ENCODE measurements around the gene VWA2. TPM values are rescaled to one million over a fixed set of nuclear protein-coding genes. Genes with fewer than 3 reads are reported as not detected.

Gene VWA2
- total and polyA plus RNA-seq, 2 of the 4 experiments (the other 2 are of a cell fraction): not detected

- Histone ChIP-seq H3K9me3 (ENCODE audit: control insufficient read depth, insufficient read depth, low read length) (peaks cover 12% of the 10 kb centered on the region), H2AK5ac (ENCODE audit: low read depth, low read length) (no peak overlapping the region), H3K4me1 (ENCODE audit: control insufficient read depth, insufficient read depth, low read length) (no peaks in the 10 kb centered on the region), H4K20me1 (ENCODE audit: insufficient read depth, low read length) (no peaks in the 10 kb centered on the region; the same call in 1 of the 2 replicates), H3K36me3 (ENCODE audit: control insufficient read depth, insufficient read depth, low read length) (no peaks in the 10 kb centered on the region), H2BK5ac (ENCODE audit: low read depth, low read length, poor library complexity, severe bottlenecking) (no peak overlapping the region), H3K4me2 (ENCODE audit: low read depth, low read length) (no peak overlapping the region), H4K8ac (ENCODE audit: low read depth in 2 of 2, low read length in 2 of 2) (no peak overlapping the region), H2AFZ (replicated peaks; ENCODE audit: low read length, poor library complexity) (no peak overlapping the region), H3K9me1 (ENCODE audit: insufficient read depth, low read length) (no peaks in the 10 kb centered on the region), H3K4ac (ENCODE audit: low read depth, low read length) (no peak overlapping the region), H4K5ac (ENCODE audit: low read depth, low read length) (no peak overlapping the region), H3K56ac (ENCODE audit: extremely low read depth, insufficient read depth, low read length) (no peak overlapping the region), H3K4me3 (ENCODE audit: insufficient read depth, low read depth, low read length) (no peak overlapping the region), H4K91ac (ENCODE audit: insufficient read depth, low read depth, low read length) (no peak overlapping the region), H2BK120ac (ENCODE audit: low read depth, low read length) (no peak overlapping the region), H3K14ac (replicated peaks; ENCODE audit: low read depth, low read length) (no peak overlapping the region), H2BK20ac (ENCODE audit: low read depth, low read length) (no peak overlapping the region), H3K18ac (ENCODE audit: low read depth, low read length) (no peak overlapping the region), H3K23ac (ENCODE audit: low read depth, low read length) (no peak overlapping the region), H3K27ac (ENCODE audit: insufficient read depth, low read length) (no peak overlapping the region), H3K79me1 (ENCODE audit: low read depth in 1 of 2, low read length in 2 of 2) (no peaks in the 10 kb centered on the region), H2BK15ac (ENCODE audit: low read depth, low read length) (no peak overlapping the region), H3K9ac (ENCODE audit: low read depth, low read length) (no peak overlapping the region), H2AK9ac (replicated peaks; ENCODE audit: low read depth, low read length, poor library complexity) (no peak overlapping the region), H3K27me3 (ENCODE audit: control insufficient read depth, insufficient read depth, low read length) (peaks cover 6% of the 10 kb centered on the region)
- dilution Hi-C loops (cut with HindIII; ENCODE audit: low sequenced_read_pairs, unreplicated experiment) (no loop called here), in situ Hi-C loops (cut with MboI; ENCODE audit: low sequenced_read_pairs) (no loop called here), intact Hi-C loops (cut with micrococcal nuclease) (no loop called here)
- no peak for ATAC-seq (ENCODE audit: low read depth)
- TF ChIP-seq RAD21 (IDR thresholded peaks at IDR 0.05; ENCODE audit: low read length) (no peak), MAZ (IDR thresholded peaks at IDR 0.05; ENCODE audit: borderline replicate concordance, low read depth, low read length) (no peak), MXI1 (IDR thresholded peaks at IDR 0.05; ENCODE audit: borderline replicate concordance, low read depth, low read length) (no peak), POLR2A (IDR thresholded peaks at IDR 0.05; ENCODE audit: low read depth, low read length) (no peak), CTCF (conservative IDR thresholded peaks at IDR 0.05; ENCODE audit: low read depth, low read length) (no peak), ELK1 (IDR thresholded peaks at IDR 0.05; ENCODE audit: borderline replicate concordance, low read depth, low read length) (no peak), RFX5 (IDR thresholded peaks at IDR 0.05; ENCODE audit: low read depth, low read length) (no peak), FOS (IDR thresholded peaks at IDR 0.05; ENCODE audit: low read depth, low read length) (no peak), USF2 (IDR thresholded peaks at IDR 0.05; ENCODE audit: low read depth, low read length) (no peak)
- CTCF ChIA-PET: interaction anchor here (1.5 kb wide), 1 partner anchor 13 kb away, joined by 4 read pairs; no protein-coding TSS in a partner anchor
- POLR2A ChIA-PET (ENCODE audit: unreplicated experiment): no interaction called here
- no TSS peak for BruUV-seq (replicated peaks)
- DNase-seq: no peak
- whole genome bisulfite sequencing, 2 experiments (ENCODE audit: extremely low coverage in 2 of 2, insufficient read length in 1 of 2): 71% methylated on average over 4 of the region's 8 CpGs; no CpG with 5 or more reads in 1 of the 2 experiments
Observed at GRCh38 chr10:114291516-114291915, 52.5 kb downstream of the VWA2 start.
